SK-N-SH treated with all-trans-retinoic acid at 6 μM for 48 hours (cell line): ENCODE results near the gene GAREM1.

ENCODE experiments used
- ATAC-seq: fragments of 200-7000 bp; cut with Tn5 transposase; 3 replicates; pipeline ENCODE4 v1.9.1; 2020; ENCODE audit warnings: mild to moderate bottlenecking, moderate library complexity
- CREB5 ChIP-seq: fragments of 250-450 bp; sonication (Bioruptor Pico); IDR thresholded peaks from 2 replicates; pipeline ENCODE4 v1.5.1; 2020; ENCODE audit warnings: low read depth, mild to moderate bottlenecking, moderate library complexity
- CSDC2 ChIP-seq: fragments of 250-450 bp; sonication (Bioruptor Pico); IDR thresholded peaks from 2 replicates; pipeline ENCODE4 v1.5.0; 2020; ENCODE audit warnings: mild to moderate bottlenecking, moderate library complexity
- CSRNP3 ChIP-seq: fragments of 250-450 bp; sonication (Bioruptor Pico); IDR thresholded peaks from 2 replicates; pipeline ENCODE4 v1.5.1; 2021; ENCODE audit warnings: mild to moderate bottlenecking, moderate library complexity
- ESRRG ChIP-seq: fragments of 250-450 bp; sonication (Bioruptor Pico); IDR thresholded peaks from 2 replicates; pipeline ENCODE4 v1.6.1; 2021; ENCODE audit warnings: mild to moderate bottlenecking
- GLIS3 ChIP-seq: fragments of 250-450 bp; sonication (Bioruptor Pico); IDR thresholded peaks from 2 replicates; pipeline ENCODE4 v1.5.0; 2020; ENCODE audit warnings: mild to moderate bottlenecking, moderate library complexity
- ISL1 ChIP-seq: fragments of 250-450 bp; sonication (Bioruptor Pico); IDR thresholded peaks from 2 replicates; pipeline ENCODE4 v2.1.2; 2022; ENCODE audit warnings: mild to moderate bottlenecking, moderate library complexity
- OSR1 ChIP-seq: fragments of 250-450 bp; sonication (Bioruptor Pico); IDR thresholded peaks from 2 replicates; pipeline ENCODE4 v1.8.0; 2022; ENCODE audit warnings: moderate library complexity, mild to moderate bottlenecking, inconsistent platforms
- PATZ1 ChIP-seq: fragments of 250-450 bp; sonication (Bioruptor Pico); IDR thresholded peaks from 2 replicates; pipeline ENCODE4 v1.8.0; 2020; ENCODE audit warnings: mild to moderate bottlenecking, moderate library complexity, borderline replicate concordance
- POU6F1 ChIP-seq: fragments of 250-450 bp; sonication (Bioruptor Pico); IDR thresholded peaks from 2 replicates; pipeline ENCODE4 v1.8.0; 2021; ENCODE audit warnings: low read depth, mild to moderate bottlenecking, moderate library complexity, borderline replicate concordance
- PPARA ChIP-seq: fragments of 250-450 bp; sonication (Bioruptor Pico); IDR thresholded peaks from 2 replicates; pipeline ENCODE4 v1.5.0; 2020; ENCODE audit warnings: mild to moderate bottlenecking, borderline replicate concordance
- RARB ChIP-seq: fragments of 250-450 bp; sonication (Bioruptor Pico); IDR thresholded peaks from 2 replicates; pipeline ENCODE4 v1.8.0; 2021; ENCODE audit warnings: mild to moderate bottlenecking, moderate library complexity
- SNAI2 ChIP-seq: fragments of 250-450 bp; sonication (Bioruptor Pico); IDR thresholded peaks from 2 replicates; pipeline ENCODE4 v1.5.0; 2020; ENCODE audit warnings: mild to moderate bottlenecking, moderate library complexity
- TCF4 ChIP-seq: fragments of 250-450 bp; sonication (Bioruptor Pico); IDR thresholded peaks from 2 replicates; pipeline ENCODE4 v1.8.0; 2021; ENCODE audit warnings: mild to moderate bottlenecking, moderate library complexity, borderline replicate concordance
- TOX ChIP-seq: fragments of 250-450 bp; sonication (Bioruptor Pico); IDR thresholded peaks from 2 replicates; pipeline ENCODE4 v1.8.0; 2021; ENCODE audit warnings: mild to moderate bottlenecking, moderate library complexity, borderline replicate concordance
- TSHZ2 ChIP-seq: fragments of 250-450 bp; sonication (Bioruptor Pico); IDR thresholded peaks from 2 replicates; pipeline ENCODE4 v1.5.0; 2020; ENCODE audit warnings: mild to moderate bottlenecking, moderate library complexity
- ZFP30 ChIP-seq: fragments of 450-650 bp; formaldehyde crosslinking; IDR thresholded peaks from 2 replicates; pipeline ENCODE4 v1.5.0; 2022; ENCODE audit warnings: mild to moderate bottlenecking, moderate library complexity
- ZNF565 ChIP-seq: fragments of 450-650 bp; formaldehyde crosslinking; conservative IDR thresholded peaks from 2 replicates; pipeline ENCODE4 v1.5.0; 2020; ENCODE audit warnings: low read depth, mild to moderate bottlenecking, moderate library complexity
- ZNF70 ChIP-seq: fragments of 450-650 bp; formaldehyde crosslinking; IDR thresholded peaks from 2 replicates; pipeline ENCODE4 v1.5.0; 2020; ENCODE audit warnings: mild to moderate bottlenecking, moderate library complexity
- ZNF8 ChIP-seq: fragments of 450-650 bp; formaldehyde crosslinking; IDR thresholded peaks from 2 replicates; pipeline ENCODE4 v1.5.0; 2020; ENCODE audit warnings: mild to moderate bottlenecking, moderate library complexity

GAREM1 gene

GRCh38 chr18:32440518-32440917, 30.2 kb downstream of the GAREM1 start (continued):
- TF ChIP-seq CSRNP3 (CRISPR knock-in tag), result no peak
- TF ChIP-seq POU6F1 (CRISPR knock-in tag), result no peak
- no peak for TF ChIP-seq CSDC2 (CRISPR knock-in tag)
- TF ChIP-seq GLIS3, result no peak

GRCh38 chr18:32439802-32440201, 30.9 kb downstream of the GAREM1 start:
- TF ChIP-seq ESRRG (CRISPR knock-in tag) (no peak), OSR1 (CRISPR knock-in tag) (no peak), POU6F1 (CRISPR knock-in tag) (no peak), TSHZ2 (CRISPR knock-in tag) (no peak), CSDC2 (CRISPR knock-in tag) (no peak), GLIS3 (no peak), CSRNP3 (CRISPR knock-in tag) (no peak), ZNF565 (no peak), RARB (CRISPR knock-in tag) (no peak), PATZ1 (CRISPR knock-in tag) (no peak), ZNF8 (CRISPR knock-in tag) (no peak), ZNF70 (CRISPR knock-in tag) (no peak), SNAI2 (CRISPR knock-in tag) (no peak), ISL1 (CRISPR knock-in tag) (no peak), PPARA (CRISPR knock-in tag) (no peak)
- ATAC-seq, result peak; percentile 71; the same call in 2 of the 3 replicates

- no peak for ATAC-seq
- TF ChIP-seq ZFP30 (no peak), RARB (CRISPR knock-in tag) (no peak), PATZ1 (CRISPR knock-in tag) (no peak), TCF4 (no peak), TOX (CRISPR knock-in tag) (no peak), CREB5 (CRISPR knock-in tag) (no peak)
Observed at GRCh38 chr18:32439241-32439640, 31.4 kb downstream of the GAREM1 start.
